ENCODE results near the gene CDK10.

DNA sequence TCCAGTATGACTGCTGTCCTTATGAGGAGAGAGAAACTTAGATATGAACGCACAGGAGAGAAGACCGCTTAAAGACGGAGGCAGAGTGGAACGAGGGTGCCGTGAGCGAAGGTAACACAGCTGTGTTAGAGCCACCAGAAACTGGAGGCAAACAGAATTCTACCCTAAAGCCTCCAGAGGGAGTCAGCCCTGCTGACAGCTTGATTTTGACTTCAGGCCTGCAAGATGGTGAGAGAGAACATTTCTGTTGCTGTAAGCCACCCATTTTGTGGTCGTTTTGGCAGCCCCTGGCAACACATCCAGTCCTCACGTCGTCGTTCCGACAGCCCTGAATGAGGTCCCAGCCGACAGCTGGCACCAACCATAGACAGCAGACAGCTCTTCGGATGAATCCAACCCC is 17.8 kb downstream of the CDK10 start:
- TF ChIP-seq, protein P1, sequence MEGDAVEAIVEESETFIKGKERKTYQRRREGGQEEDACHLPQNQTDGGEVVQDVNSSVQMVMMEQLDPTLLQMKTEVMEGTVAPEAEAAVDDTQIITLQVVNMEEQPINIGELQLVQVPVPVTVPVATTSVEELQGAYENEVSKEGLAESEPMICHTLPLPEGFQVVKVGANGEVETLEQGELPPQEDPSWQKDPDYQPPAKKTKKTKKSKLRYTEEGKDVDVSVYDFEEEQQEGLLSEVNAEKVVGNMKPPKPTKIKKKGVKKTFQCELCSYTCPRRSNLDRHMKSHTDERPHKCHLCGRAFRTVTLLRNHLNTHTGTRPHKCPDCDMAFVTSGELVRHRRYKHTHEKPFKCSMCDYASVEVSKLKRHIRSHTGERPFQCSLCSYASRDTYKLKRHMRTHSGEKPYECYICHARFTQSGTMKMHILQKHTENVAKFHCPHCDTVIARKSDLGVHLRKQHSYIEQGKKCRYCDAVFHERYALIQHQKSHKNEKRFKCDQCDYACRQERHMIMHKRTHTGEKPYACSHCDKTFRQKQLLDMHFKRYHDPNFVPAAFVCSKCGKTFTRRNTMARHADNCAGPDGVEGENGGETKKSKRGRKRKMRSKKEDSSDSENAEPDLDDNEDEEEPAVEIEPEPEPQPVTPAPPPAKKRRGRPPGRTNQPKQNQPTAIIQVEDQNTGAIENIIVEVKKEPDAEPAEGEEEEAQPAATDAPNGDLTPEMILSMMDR (IDR thresholded peaks at IDR 0.05): no peak
- TF ChIP-seq POLR2A (IDR thresholded peaks at IDR 0.05) (no peak), POLR2AphosphoS5 (IDR thresholded peaks at IDR 0.05; ENCODE audit: insufficient read depth in 1 of 2, low read depth in 1 of 2) (no peak)
